Activated T-helper 2 cell treated with anti-CD3 and anti-CD28 coated beads, Interferon-gamma antibody, Interleukin-2, Interleukin-4, amounts not matched to agents 10 μg/mL and 5 μg/mL and 100 μg/mL, durations not matched to agents 14 hours and 24 hours and 36 hours (primary cell): Measurements from ENCODE around the gene SGPP2. TPM values are rescaled to one million over a fixed set of nuclear protein-coding genes. Genes with fewer than 3 reads are reported as not detected.

ENCODE experiments used
- total RNA-seq: library from RNA; stranded (reverse); gene quantifications from 2 replicates; pipeline ENCODE4 v1.2.3, GENCODE V29; 2022

The SGPP2 gene
- total RNA-seq, 1 donor from 2014 or later: 11.4 TPM

Other genes starting within 250 kb of the SGPP2 start
- not detected in 2 replicates for gene PAX3, start 125.5 kb upstream of the SGPP2 start, total RNA-seq
- 47.7 and 49.8 TPM in 2 replicates for gene FARSB, start 231.5 kb downstream of the SGPP2 start, total RNA-seq
- 0.18 TPM in 1 of 2 replicates, not detected in the other for gene MOGAT1, start 247.1 kb downstream of the SGPP2 start, total RNA-seq